ENCODE data around the gene DDX46.

DNA sequence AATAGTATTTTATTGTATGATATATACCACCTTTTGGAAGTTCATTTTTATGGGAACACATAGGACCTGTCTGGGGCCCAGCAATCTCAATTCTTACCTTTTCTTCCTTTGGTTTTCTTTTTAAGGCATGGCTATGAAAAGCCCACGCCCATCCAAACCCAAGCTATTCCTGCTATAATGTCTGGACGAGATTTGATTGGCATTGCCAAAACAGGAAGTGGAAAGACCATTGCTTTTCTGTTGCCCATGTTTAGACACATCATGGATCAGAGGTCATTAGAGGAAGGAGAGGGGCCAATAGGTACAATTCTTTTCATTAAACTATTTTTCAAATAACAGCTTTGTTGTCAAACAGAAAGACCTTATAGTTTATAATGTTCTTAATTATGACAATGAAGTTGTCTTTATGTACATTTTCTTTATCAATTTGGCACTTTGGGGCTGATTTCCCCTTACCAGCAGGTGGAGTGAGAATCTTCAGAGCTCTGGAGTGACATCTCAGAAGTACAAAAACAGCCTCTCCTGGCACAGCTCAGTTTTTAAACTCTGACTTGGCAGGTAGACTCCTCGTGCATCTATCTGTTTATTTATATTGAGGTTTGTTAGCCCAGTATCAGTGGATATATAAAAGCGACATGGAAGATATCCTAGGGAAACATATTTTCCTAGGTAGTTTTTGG, 25.8 kb downstream of the DDX46 start:
- no peak for TF ChIP-seq POLR2AphosphoS5 (IDR thresholded peaks at IDR 0.05; ENCODE audit: low read depth, low read length)
- TF ChIP-seq POLR2A (IDR thresholded peaks at IDR 0.05; ENCODE audit: low read depth, low read length), result no peak
- TF ChIP-seq TAF1 (IDR thresholded peaks at IDR 0.05; ENCODE audit: borderline replicate concordance, low read depth, low read length), result no peak
